Measurements from ENCODE around the gene FHL1. TPM values are rescaled to one million over a fixed set of nuclear protein-coding genes. Genes with fewer than 3 reads are reported as not detected.
"Not testable (repeated sequence)": the region's sequence is repeated elsewhere in the genome, so short reads cannot be mapped to it uniquely, and the experiment has no call there.

Gene FHL1
- total RNA-seq, 1 donor from 2014 or later = 86.2 TPM

GRCh38 chrX:136146614-136147314 is 569 bp upstream of the FHL1 start:
- no peak for DNase-seq (ENCODE audit: low read depth)

DNA sequence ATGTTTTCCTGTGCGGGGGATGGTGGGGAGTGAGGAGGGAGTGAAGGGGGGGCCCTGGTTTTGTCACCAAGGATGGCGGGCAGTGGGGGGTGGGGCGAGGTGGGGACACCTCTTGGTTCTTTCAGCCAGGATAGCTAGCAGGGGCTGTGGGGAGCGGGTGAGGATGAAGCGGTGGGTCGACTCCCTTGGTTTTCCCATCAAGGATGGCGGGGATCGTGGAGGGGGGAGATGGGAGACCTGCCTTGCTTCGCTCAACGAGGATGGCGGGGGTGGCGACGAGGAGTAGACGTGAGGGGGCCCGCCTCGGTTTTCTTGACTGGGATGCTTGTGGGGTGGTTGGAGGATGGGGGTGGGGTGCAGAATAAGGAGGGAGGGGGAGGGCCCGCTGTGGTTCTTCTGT is 643 bp downstream of the FHL1 start:
- DNase-seq (ENCODE audit: low read depth) = no peak

DNA sequence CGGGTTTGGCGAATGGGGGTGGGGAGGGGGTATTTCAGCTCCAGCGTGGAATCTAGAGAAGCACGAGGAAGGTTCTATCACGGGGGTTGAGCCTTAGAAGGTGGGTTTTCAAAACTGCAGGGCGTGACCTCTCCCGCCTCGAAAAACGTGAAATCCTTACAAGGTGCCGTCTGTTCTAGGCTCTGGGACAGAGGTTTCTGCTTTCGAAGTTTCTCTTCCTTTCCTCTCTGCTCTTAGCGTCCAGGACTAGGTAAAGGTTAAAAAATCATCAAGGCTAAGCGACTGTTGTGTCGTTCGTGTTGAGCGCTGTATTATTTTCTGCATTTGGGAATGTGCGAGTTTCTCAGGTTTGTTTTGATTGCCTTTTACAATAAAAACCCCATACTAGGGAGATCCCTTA is 1.1 kb downstream of the FHL1 start:
- no peak for DNase-seq (ENCODE audit: low read depth)

GRCh38 chrX:136154998-136155397 is 7.7 kb downstream of the FHL1 start:
- DNase-seq (ENCODE audit: low read depth) = no peak

GRCh38 chrX:136156560-136157117 is 9.3 kb downstream of the FHL1 start:
- no peak for DNase-seq (ENCODE audit: low read depth)

GRCh38 chrX:136157187-136157586 is 9.9 kb downstream of the FHL1 start:
- no peak for DNase-seq (ENCODE audit: low read depth)

DNA sequence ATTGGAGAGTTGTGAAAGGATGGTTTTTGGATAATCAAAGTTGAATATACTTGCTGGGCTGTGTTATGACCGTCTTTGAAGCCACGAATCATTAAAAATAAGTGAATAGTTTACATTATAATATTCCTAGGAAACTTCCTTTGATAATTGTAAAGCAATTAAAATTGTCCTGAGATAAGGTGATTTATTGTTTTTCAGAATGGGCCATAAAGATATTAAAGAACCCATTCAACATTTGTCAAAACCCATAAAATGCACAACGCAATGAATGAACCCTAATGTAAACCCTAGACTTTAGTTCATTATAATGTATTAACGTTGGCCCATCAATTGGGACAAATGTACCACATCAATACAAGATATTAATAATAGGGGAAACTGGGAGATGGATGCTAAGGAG is 11.4 kb downstream of the FHL1 start:
- DNase-seq (ENCODE audit: low read depth) = no peak

- DNase-seq (ENCODE audit: low read depth) = no peak
Observed at GRCh38 chrX:136159611-136160025, 12.3 kb downstream of the FHL1 start.

DNA sequence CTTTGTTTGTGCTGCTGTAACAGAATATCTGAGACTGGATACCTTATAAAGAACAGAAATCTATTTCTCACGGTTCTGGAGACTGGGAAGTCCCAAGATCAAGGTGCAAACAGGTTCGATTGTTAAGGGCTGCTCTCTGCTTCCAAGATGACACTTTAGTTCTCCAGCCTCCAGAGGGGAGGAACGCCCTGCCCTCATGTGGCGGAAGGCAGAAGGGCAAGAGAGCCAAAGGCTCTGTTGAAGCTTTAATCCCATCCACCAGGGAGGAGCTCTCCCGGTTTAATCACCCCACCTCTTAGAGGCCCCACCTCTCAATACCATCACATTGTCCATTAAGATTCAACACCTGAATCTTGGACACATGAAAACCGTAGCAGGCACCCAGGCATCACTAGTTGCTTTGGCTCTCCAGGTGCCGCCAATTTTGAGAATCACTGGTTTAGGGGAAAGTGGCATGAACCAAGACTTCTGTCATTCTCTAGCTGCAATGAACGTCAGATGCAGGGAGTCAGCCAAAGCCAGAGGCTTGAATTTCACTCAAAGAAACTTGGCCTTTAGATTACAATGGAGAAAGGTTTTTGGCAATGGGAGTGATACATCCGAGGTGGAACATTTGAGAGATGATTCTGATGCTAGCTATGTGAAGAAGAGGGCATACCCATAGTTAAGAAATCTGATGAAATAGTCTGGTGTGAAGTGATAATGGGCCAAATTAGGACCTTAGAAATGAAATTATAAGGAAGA is 15.7 kb downstream of the FHL1 start:
- peak; percentile 26 for DNase-seq (ENCODE audit: low read depth)

DNA sequence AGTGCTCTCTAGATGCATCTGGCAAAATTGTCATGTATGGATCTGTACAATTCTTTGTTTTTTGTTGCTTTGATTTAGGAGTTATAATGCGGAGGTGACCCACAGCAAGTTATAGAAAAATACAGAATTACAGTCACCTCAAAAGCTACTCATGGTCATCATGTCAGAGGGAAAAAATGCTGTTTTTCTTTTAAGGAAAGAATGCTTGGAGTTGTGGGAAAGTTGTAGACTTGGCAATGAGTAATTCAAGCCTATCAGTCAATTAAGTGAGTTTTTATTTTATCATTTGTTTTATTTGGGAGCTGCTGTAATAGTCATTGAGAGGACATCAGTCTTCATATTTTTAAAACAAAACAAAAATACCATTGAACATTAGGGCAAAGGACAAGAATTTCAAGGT is 16.4 kb downstream of the FHL1 start:
- DNase-seq (ENCODE audit: low read depth) = no peak

DNA sequence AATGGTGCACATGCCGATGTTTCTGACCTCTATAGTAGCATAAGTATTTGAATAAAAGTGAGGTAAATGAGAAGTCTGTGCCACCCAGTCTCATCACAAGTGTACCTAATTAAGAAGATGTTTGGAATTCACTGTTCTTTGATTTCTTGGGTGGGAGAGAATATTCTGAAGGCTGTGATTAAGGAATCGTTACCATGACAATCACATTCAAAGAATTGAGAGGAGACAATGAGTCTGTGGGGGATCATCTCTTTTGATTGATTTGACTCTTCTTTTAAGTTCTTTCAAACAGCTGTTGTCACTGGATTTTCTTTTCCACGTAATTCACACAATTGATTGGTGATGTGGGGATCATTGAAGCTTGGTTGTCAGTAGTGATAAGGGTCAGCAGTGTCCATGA is 18.1 kb downstream of the FHL1 start:
- DNase-seq (ENCODE audit: low read depth) = no peak

GRCh38 chrX:136166221-136166855 is 19.0 kb downstream of the FHL1 start:
- peak; percentile 44 for DNase-seq (ENCODE audit: low read depth)

- DNase-seq (ENCODE audit: low read depth) = not testable (repeated sequence)
Observed at GRCh38 chrX:136167989-136168388, 20.7 kb downstream of the FHL1 start.

- DNase-seq (ENCODE audit: low read depth) = peak; percentile 91
Observed at GRCh38 chrX:136168929-136169735, 21.8 kb downstream of the FHL1 start.

GRCh38 chrX:136170139-136170800 is 22.9 kb downstream of the FHL1 start:
- peak; percentile 50 for DNase-seq (ENCODE audit: low read depth)

GRCh38 chrX:136171420-136171819 is 24.1 kb downstream of the FHL1 start:
- no peak for DNase-seq (ENCODE audit: low read depth)

GRCh38 chrX:136176399-136176825 is 29.1 kb downstream of the FHL1 start:
- DNase-seq (ENCODE audit: low read depth) = peak; percentile 96

DNA sequence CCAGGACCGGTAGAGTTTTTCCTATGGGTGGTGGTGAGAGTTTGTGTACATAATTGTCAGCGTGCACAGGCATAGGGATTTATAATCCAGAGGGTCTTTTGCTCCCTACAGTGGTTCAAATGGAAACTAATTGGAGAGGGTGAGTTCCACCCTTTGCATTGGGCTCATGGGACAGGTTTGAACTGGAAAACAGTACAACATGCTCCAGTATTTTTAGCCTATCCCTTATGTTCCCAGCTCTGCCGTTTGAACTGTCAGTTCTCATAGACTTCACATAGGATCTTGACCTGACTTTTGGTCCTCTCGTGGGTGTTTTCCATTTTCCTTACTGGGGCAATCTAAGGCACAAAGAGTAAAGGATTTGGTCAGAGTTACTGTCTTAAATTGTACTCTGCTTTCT is 31.8 kb downstream of the FHL1 start:
- DNase-seq (ENCODE audit: low read depth) = no peak

- no peak for DNase-seq (ENCODE audit: low read depth)
Observed at GRCh38 chrX:136182414-136182813, 35.1 kb downstream of the FHL1 start.

GRCh38 chrX:136183172-136183571 is 35.8 kb downstream of the FHL1 start:
- peak; percentile 69 for DNase-seq (ENCODE audit: low read depth)

DNA sequence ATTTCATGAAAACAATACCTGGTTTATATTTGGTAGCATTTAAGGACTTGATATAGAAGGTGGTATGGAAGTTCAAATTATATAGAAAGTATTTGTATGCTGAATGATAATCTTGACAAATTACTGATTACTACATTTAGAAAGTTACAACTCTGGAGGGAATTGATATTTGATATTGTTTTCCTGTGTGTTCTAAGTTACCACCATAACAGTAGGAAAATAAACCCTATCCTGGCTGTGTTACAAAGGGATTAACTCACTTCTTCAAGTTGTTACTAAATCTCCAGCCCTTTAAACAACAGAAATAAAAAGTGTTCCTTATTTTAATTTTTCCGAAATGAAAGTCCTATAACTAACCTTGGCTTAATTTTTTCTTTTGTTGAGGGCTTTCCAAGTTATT is 36.6 kb downstream of the FHL1 start:
- no peak for DNase-seq (ENCODE audit: low read depth)
